Body of pancreas (tissue), 4 donors: Measurements from ENCODE around the gene SLC25A27. TPM values are rescaled to one million over a fixed set of nuclear protein-coding genes. Genes with fewer than 3 reads are reported as not detected.
"Not testable (repeated sequence)": the region's sequence is repeated elsewhere in the genome, so short reads cannot be mapped to it uniquely, and the experiment has no call there.

ENCODE experiments used
- ATAC-seq: fragments of 150-250 bp; one replicate; pipeline ENCODE4 v1.9.1; 2016
- DNase-seq, 4 donors: peaks; one replicate each; pipeline ENCODE4 v3.0.0-alpha.2; 2019
- H3K27ac ChIP-seq, 4 donors: fragments of 200-600 bp; sonication (generic); 1 replicate in 3 of 4; 2 replicates in 1 of 4; pipeline versions ENCODE4 v1.5.1 to v1.6.1; 2016 to 2019; ENCODE audit warnings: mild to moderate bottlenecking in 1 of 4, mixed read lengths in 1 of 4, moderate library complexity in 1 of 4
- H3K27me3 ChIP-seq, 2 donors: fragments of 200-600 bp; sonication (generic); one replicate each; pipeline ENCODE4 v1.6.0; 2016; ENCODE audit warnings: mild to moderate bottlenecking in 1 of 2
- H3K36me3 ChIP-seq, 2 donors: fragments of 200-600 bp; sonication (generic); replicated peaks in 1 of 2; 2 replicates each; pipeline ENCODE4 v1.5.1; 2016; ENCODE audit warnings: low read depth in 2 of 2; ENCODE audit not compliant: insufficient read depth in 1 of 2
- H3K4me1 ChIP-seq: fragments of 200-600 bp; sonication (generic); one replicate; pipeline ENCODE4 v1.6.0; 2016
- H3K4me3 ChIP-seq, 2 donors: fragments of 200-600 bp; sonication (generic); 1 replicate in 1 of 2; 2 replicates in 1 of 2; pipeline ENCODE4 v1.5.1; 2016 to 2019
- H3K9me3 ChIP-seq, 3 donors: fragments of 200-600 bp; sonication (generic); 1 replicate in 2 of 3; 2 replicates in 1 of 3; pipeline ENCODE4 v1.5.1; 2016
- CTCF ChIP-seq, 7 experiments: fragments of 450-650 bp in 4 of 7; fragments of 200-600 bp in 3 of 7; sonication (generic) in 3 of 7; IDR thresholded peaks; one replicate each; pipeline ENCODE4 v1.5.1; 2016 to 2019; ENCODE audit warnings: antibody characterized with exemption in 7 of 7
- POLR2A ChIP-seq, 3 donors: fragments of 450-650 bp; IDR thresholded peaks; one replicate each; pipeline ENCODE4 v1.6.1; 2016; ENCODE audit warnings: antibody characterized with exemption in 3 of 3, mild to moderate bottlenecking in 2 of 3
- WGBS, 2 donors: methylation state at CpG; one replicate each; pipeline ENCODE4 v1.1.5; 2017; 5-methylcytosine and 5-hydroxymethylcytosine counted together
- intact Hi-C: fragments of 100-400 bp; cut with DNase I; formaldehyde crosslinking; loops from one replicate; pipeline ENCODE4 v1.15.1; 2023
- total RNA-seq, 2 donors: library from RNA; depleted of rRNA; stranded (reverse); fragments of >200 nt; gene quantifications; one replicate each; pipeline ENCODE4 v1.1.0, GENCODE V29; 2016

Gene SLC25A27
- total RNA-seq, 2 donors from 2014 or later, result 24.1 to 36.8 TPM

DNA sequence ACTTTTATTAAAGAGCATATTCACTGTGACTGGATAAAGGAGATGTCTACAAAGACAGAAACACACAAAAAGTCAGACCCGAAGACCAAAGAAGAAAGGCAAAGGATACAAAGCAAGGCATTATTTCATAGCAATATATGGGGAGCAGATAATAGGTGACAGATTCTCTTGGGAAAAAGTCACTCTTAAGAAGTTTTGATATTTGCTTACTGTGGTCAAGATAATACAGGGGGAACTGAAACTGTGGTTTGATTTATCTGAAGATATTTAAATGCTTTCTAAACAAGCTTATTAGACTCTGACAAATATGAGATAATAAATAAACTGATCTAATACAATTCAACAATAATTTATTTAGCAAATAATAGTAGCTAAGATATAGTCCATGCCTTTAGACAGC lies 14.8 kb upstream of the SLC25A27 start:
- 83 to 92% methylated on average over 1 of the region's 1 CpG for WGBS, 2 donors
- ATAC-seq, result no peak
- no peaks in the 10 kb centered on the region for H3K27me3 ChIP-seq
- intact Hi-C loops, result no loop called here
- no peaks in the 10 kb centered on the region for H3K9me3 ChIP-seq
- DNase-seq, result no peak
- no peaks in the 10 kb centered on the region for H3K4me1 ChIP-seq
- no peak overlapping the region for H3K27ac ChIP-seq
- TF ChIP-seq POLR2A (IDR thresholded peaks at IDR 0.05), result no peak
- no peak for TF ChIP-seq CTCF (IDR thresholded peaks at IDR 0.05)
- no peak overlapping the region for H3K4me3 ChIP-seq
- no peaks in the 10 kb centered on the region for H3K36me3 ChIP-seq

- Histone ChIP-seq H3K36me3 (no peaks in the 10 kb centered on the region), H3K4me1 (no peaks in the 10 kb centered on the region), H3K4me3 (no peak overlapping the region), H3K27me3 (no peaks in the 10 kb centered on the region), H3K27ac (no peak overlapping the region), H3K9me3 (no peaks in the 10 kb centered on the region)
- TF ChIP-seq POLR2A (IDR thresholded peaks at IDR 0.05) (no peak), CTCF (IDR thresholded peaks at IDR 0.05) (no peak)
- WGBS, 2 donors, result 87 to 90% methylated on average over 2 of the region's 2 CpGs
- intact Hi-C loops, result no loop called here
- ATAC-seq, result no peak
- DNase-seq, result no peak
These were observed 14.1 kb upstream of the SLC25A27 start for GRCh38 chr6:46638650-46639049.

DNA sequence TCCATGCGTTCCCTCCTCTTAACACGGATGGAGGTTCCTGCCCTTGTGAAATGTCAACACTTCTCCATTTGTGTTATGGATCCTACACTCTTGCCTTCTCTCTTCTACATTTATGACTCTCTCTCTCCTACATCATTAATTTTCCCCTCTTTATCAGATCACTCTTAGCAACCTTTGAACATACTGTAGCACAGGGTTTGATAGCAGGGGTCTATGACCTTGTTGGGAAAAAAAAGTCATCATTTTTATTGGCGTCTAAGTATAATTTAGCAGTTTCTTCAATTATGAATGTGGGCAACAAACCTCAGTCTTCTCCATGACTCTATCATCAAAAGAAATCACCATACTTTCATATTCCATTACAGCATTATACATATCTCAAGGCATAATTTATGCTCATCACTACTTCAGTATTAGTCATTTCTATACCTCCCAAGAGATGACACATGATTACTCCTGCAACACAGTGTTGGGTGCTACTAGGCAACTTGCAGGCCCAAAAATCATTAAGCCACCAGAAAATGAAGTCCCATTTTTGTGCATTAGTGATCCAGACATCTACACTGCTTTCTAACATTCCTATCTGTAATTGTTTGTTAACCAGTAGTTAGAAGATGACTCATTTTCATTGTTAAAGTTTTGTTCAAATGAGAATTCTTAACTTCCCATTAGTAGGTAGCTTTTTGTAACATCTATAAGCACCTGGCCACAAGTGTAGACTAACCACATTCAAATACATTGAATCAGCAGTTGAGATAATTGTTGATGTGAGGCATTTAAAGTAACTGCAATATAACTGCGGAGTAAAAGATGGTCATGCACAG lies 9.6 kb upstream of the SLC25A27 start:
- H3K9me3 ChIP-seq, result no peaks in the 10 kb centered on the region
- WGBS, 2 donors, result 85 to 91% methylated on average over 4 of the region's 4 CpGs
- H3K4me1 ChIP-seq, result no peaks in the 10 kb centered on the region
- no peaks in the 10 kb centered on the region for H3K36me3 ChIP-seq
- TF ChIP-seq POLR2A (IDR thresholded peaks at IDR 0.05) (no peak), CTCF (IDR thresholded peaks at IDR 0.05) (no peak)
- no peak overlapping the region for H3K4me3 ChIP-seq
- no peaks in the 10 kb centered on the region for H3K27me3 ChIP-seq
- no peak overlapping the region for H3K27ac ChIP-seq
- intact Hi-C loops, result no loop called here
- no peak for ATAC-seq
- DNase-seq, result no peak

DNA sequence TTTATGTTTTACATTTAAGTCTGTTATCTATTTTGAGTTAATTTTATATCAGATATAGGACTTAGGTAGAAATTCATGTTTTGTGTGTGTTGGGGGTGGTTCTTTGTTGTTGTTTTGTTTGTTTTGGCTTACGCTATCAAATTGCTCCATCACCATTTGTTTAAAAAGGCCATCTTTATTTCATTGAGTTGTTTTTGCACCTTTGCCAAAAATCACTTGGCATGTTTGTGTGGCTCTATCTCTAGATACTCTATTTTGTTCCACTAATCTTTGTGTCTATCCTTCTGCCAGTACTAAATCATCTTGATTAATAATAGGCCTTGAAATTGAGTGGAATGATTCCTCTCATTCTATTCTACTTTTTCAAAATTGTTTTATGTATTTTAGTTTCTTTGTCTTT lies 7.5 kb upstream of the SLC25A27 start:
- WGBS, 2 donors, result 96 to 97% methylated on average over 1 of the region's 1 CpG
- ATAC-seq, result no peak
- Histone ChIP-seq H3K27ac (no peak overlapping the region), H3K27me3 (no peaks in the 10 kb centered on the region), H3K4me1 (no peaks in the 10 kb centered on the region), H3K36me3 (no peaks in the 10 kb centered on the region), H3K4me3 (no peak overlapping the region), H3K9me3 (no peaks in the 10 kb centered on the region)
- DNase-seq, result no peak
- TF ChIP-seq POLR2A (IDR thresholded peaks at IDR 0.05) (no peak), CTCF (IDR thresholded peaks at IDR 0.05) (no peak)
- intact Hi-C loops, result no loop called here

GRCh38 chr6:46648108-46648507 lies 4.7 kb upstream of the SLC25A27 start:
- H3K27me3 ChIP-seq, H3K4me3 ChIP-seq, DNase-seq, ATAC-seq, intact Hi-C loops, H3K27ac ChIP-seq, H3K4me1 ChIP-seq, H3K36me3 ChIP-seq, H3K9me3 ChIP-seq: not testable (repeated sequence)
- 89 to 95% methylated on average over 3 of the region's 4 CpGs for WGBS, 2 donors
